ENCODE results near the gene EID2B. TPM values are rescaled to one million over a fixed set of nuclear protein-coding genes. Genes with fewer than 3 reads are reported as not detected.

EID2B gene
- total and polyA plus RNA-seq, 2 of the 8 experiments (the other 6 are each of a cell fraction or from before 2014, with no cell fraction given), result 2.1 to 2.4 TPM

- TF ChIP-seq RAD21 (IDR thresholded peaks at IDR 0.05 in 1 of 2, conservative IDR thresholded peaks at IDR 0.05 in 1 of 2; ENCODE audit: low read depth in 2 of 2, low read length in 2 of 2), result peak; percentile 46 to 54
- no peak for TF ChIP-seq RFX5 (IDR thresholded peaks at IDR 0.05; ENCODE audit: borderline replicate concordance, low read depth, low read length)
- TF ChIP-seq YY1 (IDR thresholded peaks at IDR 0.05; ENCODE audit: low read depth, low read length), result peak; percentile 52; the same call in 1 of the 2 replicates
- no peak for TF ChIP-seq BCL11A (IDR thresholded peaks at IDR 0.05; ENCODE audit: low read depth in 2 of 2, low read length in 2 of 2)
- TF ChIP-seq SP1 (IDR thresholded peaks at IDR 0.05; ENCODE audit: low read depth, low read length), result no peak
Measured at GRCh38 chr19:39539518-39540332, 7.1 kb upstream of the EID2B start, which contains the start of gene EID2 (continued).
